H1 (cell line): ENCODE results near the gene SNRNP70. TPM values are rescaled to one million over a fixed set of nuclear protein-coding genes. Genes with fewer than 3 reads are reported as not detected.

Experiments
- BRCA1 ChIP-seq: IDR thresholded peaks from 2 replicates; pipeline ENCODE4 v1.6.1; 2012; ENCODE audit warnings: low read depth, low read length, improper control_type of control experiment
- CHD1 ChIP-seq: IDR thresholded peaks from 2 replicates; pipeline ENCODE4 v1.6.1; 2012; ENCODE audit warnings: low read depth, low read length, improper control_type of control experiment
- CREB1 ChIP-seq: IDR thresholded peaks from 2 replicates; pipeline ENCODE4 v1.6.1; 2012; ENCODE audit warnings: inconsistent platforms
- EP300 ChIP-seq, 2 experiments: IDR thresholded peaks; 1 replicate in 1 of 2; 2 replicates in 1 of 2; pipeline ENCODE4 v1.6.1; 2011 to 2012; ENCODE audit warnings: low read depth in 2 of 2, low read length in 2 of 2, mild to moderate bottlenecking in 2 of 2, borderline replicate concordance in 1 of 2, inconsistent platforms in 1 of 2, moderate library complexity in 1 of 2
- EZH2 ChIP-seq: fragments of 200-600 bp; sonication (generic); IDR thresholded peaks from 2 replicates; pipeline ENCODE4 v1.7.1; 2012; ENCODE audit warnings: low read depth, mild to moderate bottlenecking, moderate library complexity, low read length, inconsistent platforms; ENCODE audit not compliant: severe bottlenecking
- GABPA ChIP-seq: IDR thresholded peaks from 2 replicates; pipeline ENCODE4 v1.6.1; 2011; ENCODE audit warnings: mild to moderate bottlenecking, low read length, moderate library complexity, borderline replicate concordance; ENCODE audit not compliant: insufficient read depth
- GTF2F1 ChIP-seq: IDR thresholded peaks from 2 replicates; pipeline ENCODE4 v1.6.1; 2012; ENCODE audit warnings: low read depth, low read length, improper control_type of control experiment, borderline replicate concordance
- KDM5A ChIP-seq: fragments of 200-600 bp; IDR thresholded peaks from 2 replicates; pipeline ENCODE4 v1.7.1; 2012; ENCODE audit warnings: mild to moderate bottlenecking, low read length, inconsistent platforms, mixed read lengths
- NANOG ChIP-seq: IDR thresholded peaks from 2 replicates; pipeline ENCODE4 v1.6.1; 2011; ENCODE audit warnings: low read length, low read depth, mild to moderate bottlenecking, inconsistent platforms; ENCODE audit not compliant: insufficient read depth, poor library complexity, severe bottlenecking
- POLR2A ChIP-seq, 2 experiments: IDR thresholded peaks; 1 replicate in 1 of 2; 2 replicates in 1 of 2; pipeline ENCODE4 v1.6.1; 2011; ENCODE audit warnings: low read depth in 2 of 2, low read length in 2 of 2, mild to moderate bottlenecking in 2 of 2; ENCODE audit errors: control extremely low read depth in 1 of 2
- RFX5 ChIP-seq: IDR thresholded peaks from 2 replicates; pipeline ENCODE4 v1.6.1; 2011; ENCODE audit warnings: low read depth, low read length, improper control_type of control experiment, borderline replicate concordance
- RXRA ChIP-seq: IDR thresholded peaks from 2 replicates; pipeline ENCODE4 v1.6.1; 2011; ENCODE audit warnings: low read depth, mild to moderate bottlenecking, low read length, moderate library complexity; ENCODE audit not compliant: insufficient read depth
- SIRT6 ChIP-seq: IDR thresholded peaks from one replicate; pipeline ENCODE4 v1.7.1; 2012; ENCODE audit warnings: low read length, inconsistent platforms
- SIX5 ChIP-seq: IDR thresholded peaks from 2 replicates; pipeline ENCODE4 v1.6.1; 2011; ENCODE audit warnings: mild to moderate bottlenecking, low read depth, low read length
- SP1 ChIP-seq: IDR thresholded peaks from 2 replicates; pipeline ENCODE4 v1.6.1; 2011; ENCODE audit warnings: low read depth, low read length
- SP2 ChIP-seq: IDR thresholded peaks from 2 replicates; pipeline ENCODE4 v1.6.1; 2012; ENCODE audit warnings: mild to moderate bottlenecking, low read length, inconsistent platforms
- SUZ12 ChIP-seq: fragments of 200-600 bp; sonication (generic); IDR thresholded peaks from 2 replicates; pipeline ENCODE4 v1.6.1; 2012; ENCODE audit warnings: mild to moderate bottlenecking, inconsistent platforms, low read length, moderate library complexity, mixed read lengths
- TAF1 ChIP-seq: IDR thresholded peaks from 2 replicates; pipeline ENCODE4 v1.6.1; 2011; ENCODE audit warnings: mild to moderate bottlenecking, low read depth, low read length
- TBP ChIP-seq: IDR thresholded peaks from 2 replicates; pipeline ENCODE4 v1.6.1; 2011; ENCODE audit warnings: low read depth, low read length, improper control_type of control experiment
- polyA plus RNA-seq, 7 experiments: library from polyadenylated mRNA; depleted of rRNA in 3 of 7; stranded (reverse) in 5 of 7; unstranded in 2 of 7; fragments of >200 nt in 5 of 7; fragments of 200-250 nt in 2 of 7; gene quantifications; 1 replicate in 5 of 7; 2 replicates in 1 of 7; 4 replicates in 1 of 7; pipeline versions ENCODE4 v1.2.1 to v1.2.3, GENCODE V29; 2011 to 2013; ENCODE audit warnings: missing spikeins in 2 of 7, mixed read lengths in 2 of 7
- total RNA-seq: library from RNA; stranded (reverse); fragmentation: NEBNext Ultra II Directional; extraction: Animal tissue kit (Norgen Biotek cat#: 25700); gene quantifications from 2 replicates; pipeline ENCODE4 v1.2.1, GENCODE V29; 2021
- TF ChIP-seq, protein P1 (sequence below), 3 experiments: IDR thresholded peaks; 1 replicate in 2 of 3; 2 replicates in 1 of 3; pipeline versions ENCODE4 v1.5.1 to v1.6.1; 2011; ENCODE audit warnings: low read length in 3 of 3, mild to moderate bottlenecking in 3 of 3, inconsistent platforms in 2 of 3, low read depth in 1 of 3, moderate library complexity in 1 of 3; ENCODE audit not compliant: insufficient read depth in 1 of 3; ENCODE audit errors: control extremely low read depth in 1 of 3
- TF ChIP-seq, protein P2 (sequence below): IDR thresholded peaks from 2 replicates; pipeline ENCODE4 v1.6.1; 2011; ENCODE audit warnings: low read length, improper control_type of control experiment

SNRNP70 gene
- total and polyA plus RNA-seq, 2 of the 8 experiments (the other 6 are each of a cell fraction or from before 2014, with no cell fraction given): 231 to 235 TPM

- TF ChIP-seq GABPA: no peak
- TF ChIP-seq, protein P1, sequence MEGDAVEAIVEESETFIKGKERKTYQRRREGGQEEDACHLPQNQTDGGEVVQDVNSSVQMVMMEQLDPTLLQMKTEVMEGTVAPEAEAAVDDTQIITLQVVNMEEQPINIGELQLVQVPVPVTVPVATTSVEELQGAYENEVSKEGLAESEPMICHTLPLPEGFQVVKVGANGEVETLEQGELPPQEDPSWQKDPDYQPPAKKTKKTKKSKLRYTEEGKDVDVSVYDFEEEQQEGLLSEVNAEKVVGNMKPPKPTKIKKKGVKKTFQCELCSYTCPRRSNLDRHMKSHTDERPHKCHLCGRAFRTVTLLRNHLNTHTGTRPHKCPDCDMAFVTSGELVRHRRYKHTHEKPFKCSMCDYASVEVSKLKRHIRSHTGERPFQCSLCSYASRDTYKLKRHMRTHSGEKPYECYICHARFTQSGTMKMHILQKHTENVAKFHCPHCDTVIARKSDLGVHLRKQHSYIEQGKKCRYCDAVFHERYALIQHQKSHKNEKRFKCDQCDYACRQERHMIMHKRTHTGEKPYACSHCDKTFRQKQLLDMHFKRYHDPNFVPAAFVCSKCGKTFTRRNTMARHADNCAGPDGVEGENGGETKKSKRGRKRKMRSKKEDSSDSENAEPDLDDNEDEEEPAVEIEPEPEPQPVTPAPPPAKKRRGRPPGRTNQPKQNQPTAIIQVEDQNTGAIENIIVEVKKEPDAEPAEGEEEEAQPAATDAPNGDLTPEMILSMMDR (IDR thresholded peaks at IDR 0.05; ENCODE audit: control extremely low read depth in 1 of 3, insufficient read depth in 1 of 3, low read depth in 1 of 3, low read length in 3 of 3): peak in 1 of 3 experiments; percentile 1; a peak in 1 of 4 replicates
- no peak for TF ChIP-seq NANOG
- no peak for TF ChIP-seq CREB1
- TF ChIP-seq, protein P2, sequence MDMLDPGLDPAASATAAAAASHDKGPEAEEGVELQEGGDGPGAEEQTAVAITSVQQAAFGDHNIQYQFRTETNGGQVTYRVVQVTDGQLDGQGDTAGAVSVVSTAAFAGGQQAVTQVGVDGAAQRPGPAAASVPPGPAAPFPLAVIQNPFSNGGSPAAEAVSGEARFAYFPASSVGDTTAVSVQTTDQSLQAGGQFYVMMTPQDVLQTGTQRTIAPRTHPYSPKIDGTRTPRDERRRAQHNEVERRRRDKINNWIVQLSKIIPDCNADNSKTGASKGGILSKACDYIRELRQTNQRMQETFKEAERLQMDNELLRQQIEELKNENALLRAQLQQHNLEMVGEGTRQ: no peak
- no peak for TF ChIP-seq GTF2F1
- TF ChIP-seq SUZ12: no peak
- TF ChIP-seq RXRA: no peak
- peak; percentile 61; the same call in 1 of the 2 replicates for TF ChIP-seq SP1
- TF ChIP-seq TAF1: peak; percentile 72
- no peak for TF ChIP-seq SP2
- no peak for TF ChIP-seq SIX5
- peak in 1 of 2 experiments; percentile 69; a peak in 2 of 3 replicates for TF ChIP-seq POLR2A (IDR thresholded peaks at IDR 0.05; ENCODE audit: control extremely low read depth in 1 of 2, low read depth in 2 of 2, low read length in 2 of 2)
- no peak for TF ChIP-seq RFX5
- TF ChIP-seq KDM5A: no peak
- TF ChIP-seq SIRT6: no peak
- no peak for TF ChIP-seq BRCA1
- no peak for TF ChIP-seq EP300 (IDR thresholded peaks at IDR 0.05; ENCODE audit: borderline replicate concordance in 1 of 2, low read depth in 2 of 2, low read length in 2 of 2)
- no peak for TF ChIP-seq EZH2
- TF ChIP-seq CHD1: no peak
- 0 out of 2 replicates have a peak, but pooled peaks have one; percentile 8 for TF ChIP-seq TBP
These were observed 42.7 kb downstream of the SNRNP70 start (continued) for GRCh38 chr19:49127674-49128544.
